Gastrocnemius medialis (tissue), 4 donors: Measurements from ENCODE around the gene CCDC170. TPM values are rescaled to one million over a fixed set of nuclear protein-coding genes. Genes with fewer than 3 reads are reported as not detected.

Source experiments
- ATAC-seq, 2 donors: fragments of 150-250 bp; one replicate each; pipeline ENCODE4 v1.9.1; 2016
- DNase-seq, 2 donors: peaks; one replicate each; pipeline ENCODE4 v3.0.0-alpha.2; 2019
- H3K27ac ChIP-seq, 4 donors: fragments of 200-600 bp; sonication (generic); 1 replicate in 1 of 4; 2 replicates in 3 of 4; pipeline ENCODE4 v1.5.1; 2016 to 2018; ENCODE audit warnings: mild to moderate bottlenecking in 2 of 4, moderate library complexity in 1 of 4
- H3K27me3 ChIP-seq, 3 donors: fragments of 200-600 bp; sonication (generic) in 2 of 3; 1 replicate in 1 of 3; 2 replicates in 2 of 3; pipeline versions ENCODE4 v1.5.1 to v1.6.0; 2016 to 2019; ENCODE audit warnings: mild to moderate bottlenecking in 1 of 3, moderate library complexity in 1 of 3
- H3K36me3 ChIP-seq, 2 donors: fragments of 200-600 bp; sonication (generic) in 1 of 2; one replicate each; pipeline ENCODE4 v1.5.1; 2017 to 2018
- H3K4me1 ChIP-seq, 2 donors: fragments of 200-600 bp; sonication (generic) in 1 of 2; one replicate each; pipeline ENCODE4 v1.5.1; 2016 to 2017; ENCODE audit warnings: mild to moderate bottlenecking in 2 of 2
- H3K4me3 ChIP-seq, 4 donors: fragments of 200-600 bp; sonication (generic) in 3 of 4; 1 replicate in 1 of 4; 2 replicates in 3 of 4; pipeline ENCODE4 v1.5.1; 2016 to 2019; ENCODE audit warnings: mild to moderate bottlenecking in 2 of 4
- H3K9me3 ChIP-seq, 3 donors: fragments of 200-600 bp; sonication (generic) in 2 of 3; 1 replicate in 1 of 3; 2 replicates in 2 of 3; pipeline ENCODE4 v1.5.1; 2016 to 2019
- POLR2A ChIP-seq, 2 donors: fragments of 450-650 bp; IDR thresholded peaks; one replicate each; pipeline ENCODE4 v1.6.1; 2017; ENCODE audit warnings: antibody characterized with exemption in 2 of 2, mild to moderate bottlenecking in 2 of 2, moderate library complexity in 2 of 2
- in situ Hi-C, 4 donors: fragments of 200-750 bp; cut with MboI; loops; one replicate each; pipeline versions ENCODE4 v1.15.0 to v1.8.0; 2017; ENCODE audit warnings: low sequenced_read_pairs in 4 of 4
- intact Hi-C: fragments of 100-400 bp; cut with DNase I; formaldehyde crosslinking; loops from one replicate; pipeline ENCODE4 v1.15.1; 2023; ENCODE audit warnings: low total_unique reads
- total RNA-seq, 4 donors: library from RNA; depleted of rRNA; stranded (reverse); fragments of >200 nt; gene quantifications; one replicate each; pipeline versions ENCODE4 v1.1.0 to v1.2.3, GENCODE V29; 2016
- TF ChIP-seq, protein P1 (sequence below), 5 experiments: fragments of 450-650 bp in 3 of 5; fragments of 200-600 bp in 2 of 5; sonication (generic) in 2 of 5; IDR thresholded peaks in 4 of 5; conservative IDR thresholded peaks in 1 of 5; 1 replicate in 4 of 5; 2 replicates in 1 of 5; pipeline ENCODE4 v1.5.1; 2016 to 2019; ENCODE audit warnings: antibody characterized with exemption in 5 of 5, mild to moderate bottlenecking in 3 of 5, moderate library complexity in 3 of 5

Gene CCDC170
- total RNA-seq, 4 donors from 2014 or later: 0.04 to 0.05 TPM; not detected in 2

DNA sequence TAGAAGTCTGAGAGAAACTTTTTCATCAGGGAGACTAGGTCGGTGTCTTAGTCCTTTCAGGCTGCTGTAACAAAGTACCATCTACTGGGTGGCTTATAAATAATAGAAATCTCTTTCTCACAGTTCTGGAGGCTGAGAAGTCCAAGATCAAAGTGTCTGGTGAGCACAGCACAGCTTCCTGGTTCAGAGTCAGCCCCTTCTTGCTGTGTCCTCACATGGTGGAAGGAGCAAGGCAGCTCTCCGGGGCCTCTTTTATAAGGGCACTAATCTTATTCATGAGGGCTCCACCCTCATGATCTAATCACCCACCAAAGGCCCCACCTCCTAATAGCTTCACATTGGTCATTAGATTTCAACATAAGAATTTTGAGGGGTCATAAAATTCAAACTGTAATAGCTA, 122.8 kb downstream of the CCDC170 start:
- intact Hi-C loops: no loop called here
- no peaks in the 10 kb centered on the region for H3K36me3 ChIP-seq
- no peaks in the 10 kb centered on the region for H3K27me3 ChIP-seq
- DNase-seq (no peak), ATAC-seq (no peak)
- H3K4me1 ChIP-seq: no peaks in the 10 kb centered on the region
- H3K9me3 ChIP-seq: no peaks in the 10 kb centered on the region
- TF ChIP-seq, protein P1, sequence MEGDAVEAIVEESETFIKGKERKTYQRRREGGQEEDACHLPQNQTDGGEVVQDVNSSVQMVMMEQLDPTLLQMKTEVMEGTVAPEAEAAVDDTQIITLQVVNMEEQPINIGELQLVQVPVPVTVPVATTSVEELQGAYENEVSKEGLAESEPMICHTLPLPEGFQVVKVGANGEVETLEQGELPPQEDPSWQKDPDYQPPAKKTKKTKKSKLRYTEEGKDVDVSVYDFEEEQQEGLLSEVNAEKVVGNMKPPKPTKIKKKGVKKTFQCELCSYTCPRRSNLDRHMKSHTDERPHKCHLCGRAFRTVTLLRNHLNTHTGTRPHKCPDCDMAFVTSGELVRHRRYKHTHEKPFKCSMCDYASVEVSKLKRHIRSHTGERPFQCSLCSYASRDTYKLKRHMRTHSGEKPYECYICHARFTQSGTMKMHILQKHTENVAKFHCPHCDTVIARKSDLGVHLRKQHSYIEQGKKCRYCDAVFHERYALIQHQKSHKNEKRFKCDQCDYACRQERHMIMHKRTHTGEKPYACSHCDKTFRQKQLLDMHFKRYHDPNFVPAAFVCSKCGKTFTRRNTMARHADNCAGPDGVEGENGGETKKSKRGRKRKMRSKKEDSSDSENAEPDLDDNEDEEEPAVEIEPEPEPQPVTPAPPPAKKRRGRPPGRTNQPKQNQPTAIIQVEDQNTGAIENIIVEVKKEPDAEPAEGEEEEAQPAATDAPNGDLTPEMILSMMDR (IDR thresholded peaks at IDR 0.05 in 4 of 5, conservative IDR thresholded peaks at IDR 0.05 in 1 of 5): no peak
- no peak for TF ChIP-seq POLR2A (IDR thresholded peaks at IDR 0.05)
- no peak overlapping the region for H3K27ac ChIP-seq
- in situ Hi-C loops: no loop called here
- no peak overlapping the region for H3K4me3 ChIP-seq

DNA sequence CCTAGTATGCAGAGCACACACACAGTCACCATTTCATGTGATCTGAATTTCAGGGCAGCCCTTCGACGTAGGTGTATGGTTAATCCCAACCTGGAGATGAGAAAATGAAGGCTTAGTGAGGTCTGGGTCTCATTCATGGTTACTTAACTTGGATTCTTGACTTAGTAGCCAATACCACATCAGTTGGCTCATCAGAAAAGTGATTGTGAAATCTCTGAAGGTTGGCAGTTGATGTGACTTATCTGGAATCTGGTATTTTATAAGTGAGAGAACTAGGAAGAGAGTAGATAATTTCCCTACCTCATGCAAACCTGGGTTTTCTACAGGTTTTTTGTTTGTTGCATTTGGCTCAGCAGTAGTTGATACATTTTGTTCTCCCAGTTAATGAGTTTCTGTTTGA, 123.7 kb downstream of the CCDC170 start:
- ATAC-seq: no peak
- Histone ChIP-seq H3K4me1 (no peaks in the 10 kb centered on the region), H3K27me3 (no peaks in the 10 kb centered on the region), H3K27ac (no peak overlapping the region), H3K4me3 (no peak overlapping the region), H3K9me3 (no peaks in the 10 kb centered on the region), H3K36me3 (no peaks in the 10 kb centered on the region)
- in situ Hi-C loops (no loop called here), intact Hi-C loops (no loop called here)
- DNase-seq: no peak
- TF ChIP-seq, protein P1 (IDR thresholded peaks at IDR 0.05 in 4 of 5, conservative IDR thresholded peaks at IDR 0.05 in 1 of 5): no peak
- TF ChIP-seq POLR2A (IDR thresholded peaks at IDR 0.05): no peak

DNA sequence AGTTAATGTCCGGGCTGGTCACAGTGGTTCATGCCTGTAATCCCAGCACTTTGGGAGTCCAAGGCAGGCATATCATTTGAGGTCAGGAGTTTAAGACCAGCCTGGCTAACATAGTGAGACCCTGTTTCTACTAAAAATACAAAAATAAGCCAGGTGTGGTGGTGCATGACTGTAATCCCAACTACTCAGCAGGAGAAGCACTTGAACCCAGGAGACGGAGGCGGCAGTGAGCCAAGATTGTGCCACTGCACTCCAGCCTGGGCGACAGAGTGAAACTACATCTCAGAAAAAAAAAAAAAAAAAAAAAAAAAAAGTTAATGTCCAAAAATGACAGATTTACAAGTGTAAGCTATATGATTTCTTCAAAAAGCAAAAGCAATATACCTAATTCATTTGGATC, 124.9 kb downstream of the CCDC170 start:
- Histone ChIP-seq H3K9me3 (no peaks in the 10 kb centered on the region), H3K27me3 (no peaks in the 10 kb centered on the region), H3K27ac (no peak overlapping the region), H3K4me1 (no peaks in the 10 kb centered on the region), H3K36me3 (no peaks in the 10 kb centered on the region), H3K4me3 (no peak overlapping the region)
- in situ Hi-C loops: no loop called here
- DNase-seq (no peak), ATAC-seq (no peak)
- no peak for TF ChIP-seq POLR2A (IDR thresholded peaks at IDR 0.05)
- TF ChIP-seq, protein P1 (IDR thresholded peaks at IDR 0.05 in 4 of 5, conservative IDR thresholded peaks at IDR 0.05 in 1 of 5): no peak
- intact Hi-C loops: no loop called here

DNA sequence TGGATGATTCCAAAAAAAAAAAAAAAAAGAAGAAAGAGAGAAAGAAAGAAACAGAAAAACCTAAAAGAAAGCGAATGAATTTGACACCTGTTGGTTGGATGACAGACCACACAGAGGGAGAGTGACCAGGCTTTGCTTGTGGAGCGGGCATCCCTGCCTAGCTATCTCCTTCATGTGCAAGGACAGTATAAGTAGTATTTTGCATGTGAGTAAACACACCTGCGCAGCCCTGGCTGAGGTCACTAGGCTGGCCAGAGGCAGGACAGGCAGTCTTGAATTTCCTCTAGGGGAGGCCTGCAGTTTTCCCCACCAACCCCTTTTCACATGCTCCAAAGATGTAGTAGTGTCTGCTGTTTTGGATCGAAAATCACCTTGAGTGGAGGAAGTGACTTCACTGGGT, 126.4 kb downstream of the CCDC170 start:
- H3K36me3 ChIP-seq: no peaks in the 10 kb centered on the region
- H3K9me3 ChIP-seq: no peaks in the 10 kb centered on the region
- intact Hi-C loops: no loop called here
- no peak for DNase-seq
- no peak overlapping the region for H3K27ac ChIP-seq
- TF ChIP-seq, protein P1 (IDR thresholded peaks at IDR 0.05 in 4 of 5, conservative IDR thresholded peaks at IDR 0.05 in 1 of 5): no peak
- TF ChIP-seq POLR2A (IDR thresholded peaks at IDR 0.05): no peak
- H3K4me3 ChIP-seq: no peak overlapping the region
- in situ Hi-C loops: no loop called here
- H3K27me3 ChIP-seq: no peaks in the 10 kb centered on the region
- H3K4me1 ChIP-seq: no peaks in the 10 kb centered on the region
- no peak for ATAC-seq

DNA sequence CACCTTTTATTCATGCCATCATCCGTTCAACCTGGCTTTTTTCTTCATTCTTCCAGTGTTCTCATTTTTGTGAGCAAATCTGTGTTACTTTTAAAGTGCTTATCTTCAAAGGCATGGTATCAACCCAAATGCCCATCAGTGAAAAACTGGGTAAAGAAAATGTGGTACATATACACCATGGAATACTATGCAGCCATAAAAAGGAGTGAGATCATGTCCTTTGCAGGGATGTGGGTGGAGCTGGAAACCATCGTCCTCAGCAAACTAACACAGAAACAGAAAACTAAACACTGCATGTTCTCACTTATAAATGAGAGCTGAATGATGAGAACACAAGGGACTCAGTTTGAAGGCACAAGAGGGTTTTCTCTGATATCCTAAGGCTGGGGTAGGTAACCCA, 130.3 kb downstream of the CCDC170 start:
- no peaks in the 10 kb centered on the region for H3K4me1 ChIP-seq
- H3K27ac ChIP-seq: no peak overlapping the region
- H3K27me3 ChIP-seq: no peaks in the 10 kb centered on the region
- no peaks in the 10 kb centered on the region for H3K9me3 ChIP-seq
- no peaks in the 10 kb centered on the region for H3K36me3 ChIP-seq
- TF ChIP-seq POLR2A (IDR thresholded peaks at IDR 0.05): no peak
- TF ChIP-seq, protein P1 (IDR thresholded peaks at IDR 0.05 in 4 of 5, conservative IDR thresholded peaks at IDR 0.05 in 1 of 5): no peak
- in situ Hi-C loops: no loop called here
- no peak for DNase-seq
- intact Hi-C loops: no loop called here
- no peak for ATAC-seq
- H3K4me3 ChIP-seq: no peak overlapping the region
